HEK293 (cell line): ENCODE measurements around the gene RUNX1.
"Not testable (repeated sequence)": the region's sequence is repeated elsewhere in the genome, so short reads cannot be mapped to it uniquely, and the experiment has no call there.

ENCODE experiments used
- CTCF ChIA-PET: fragments of 350-600 bp; formaldehyde crosslinking; extraction: SDS; loops from one replicate; lab custom pipeline; 2021; ENCODE audit warnings: antibody characterized with exemption; lab: Yijun Ruan, JAX
- POLR2A ChIA-PET: fragments of 300-600 bp; formaldehyde crosslinking; extraction: SDS; loops from one replicate; lab custom pipeline; 2020; ENCODE audit warnings: antibody characterized with exemption, inconsistent platforms; lab: Yijun Ruan, JAX
- H3K27ac ChIP-seq: fragments of 200-500 bp; sonication (Bioruptor generic); 2 replicates; pipeline ENCODE4 v1.5.1; 2014; ENCODE audit warnings: low read depth, low read length, control low read depth, inconsistent platforms; ENCODE audit errors: extremely low read depth
- H3K36me3 ChIP-seq, 2 experiments: fragments of 200-500 bp in 1 of 2; sonication (Bioruptor generic) in 1 of 2; 1 replicate in 1 of 2; 2 replicates in 1 of 2; pipeline ENCODE4 v1.5.1; 2014 to 2017; ENCODE audit warnings: inconsistent platforms in 2 of 2, low read length in 2 of 2; ENCODE audit not compliant: control insufficient read depth in 2 of 2, insufficient read depth in 1 of 2
- H3K4me1 ChIP-seq: fragments of 200-500 bp; sonication (Bioruptor generic); 2 replicates; pipeline ENCODE4 v1.5.1; 2014; ENCODE audit warnings: mild to moderate bottlenecking, low read length, inconsistent platforms; ENCODE audit not compliant: control insufficient read depth, insufficient read depth
- H3K4me3 ChIP-seq: 2 replicates; pipeline ENCODE4 v1.5.1; 2011; ENCODE audit warnings: low read depth, mild to moderate bottlenecking, control low read depth, low read length, moderate library complexity
- H3K9me3 ChIP-seq: fragments of 200-500 bp; sonication (Bioruptor generic); 2 replicates; pipeline ENCODE4 v1.5.1; 2014; ENCODE audit warnings: low read depth, low read length, inconsistent platforms; ENCODE audit not compliant: control insufficient read depth, insufficient read depth
- BCL11B ChIP-seq: fragments of 450-650 bp; formaldehyde crosslinking; IDR thresholded peaks from 2 replicates; pipeline ENCODE4 v1.5.1; 2016; ENCODE audit warnings: low read depth, missing biosample characterization, missing genetic modification characterization
- GLIS2 ChIP-seq: fragments of 450-650 bp; formaldehyde crosslinking; IDR thresholded peaks from 2 replicates; pipeline ENCODE4 v1.5.1; 2016; ENCODE audit warnings: missing biosample characterization, missing genetic modification characterization
- MEIS1 ChIP-seq: sonication (generic); formaldehyde crosslinking; IDR thresholded peaks from 2 replicates; pipeline ENCODE4 v1.8.1; 2022; ENCODE audit warnings: missing genetic modification reagents, mild to moderate bottlenecking, borderline replicate concordance
- SETDB1 ChIP-seq: IDR thresholded peaks from one replicate; pipeline ENCODE4 v1.6.1; 2017; ENCODE audit warnings: mild to moderate bottlenecking, low read length, moderate library complexity, mixed read lengths; ENCODE audit not compliant: insufficient read length
- SP3 ChIP-seq: fragments of 450-650 bp; formaldehyde crosslinking; IDR thresholded peaks from 2 replicates; pipeline ENCODE4 v1.5.1; 2016; ENCODE audit warnings: missing biosample characterization, missing genetic modification characterization
- TCF7L2 ChIP-seq: IDR thresholded peaks from 2 replicates; pipeline ENCODE4 v1.6.1; 2011; ENCODE audit warnings: low read depth, mild to moderate bottlenecking, inconsistent platforms, low read length, moderate library complexity, borderline replicate concordance
- ZNF121 ChIP-seq: fragments of 450-650 bp; formaldehyde crosslinking; IDR thresholded peaks from 2 replicates; pipeline ENCODE4 v1.5.1; 2016; ENCODE audit warnings: missing biosample characterization, missing genetic modification characterization
- ZNF157 ChIP-seq: fragments of 450-650 bp; formaldehyde crosslinking; IDR thresholded peaks from 2 replicates; pipeline ENCODE4 v1.5.1; 2016; ENCODE audit warnings: missing biosample characterization, missing genetic modification characterization
- ZNF16 ChIP-seq: fragments of 450-650 bp; formaldehyde crosslinking; IDR thresholded peaks from 2 replicates; pipeline ENCODE4 v1.5.1; 2016; ENCODE audit warnings: low read depth, missing biosample characterization, missing genetic modification characterization
- ZNF24 ChIP-seq: fragments of 450-650 bp; formaldehyde crosslinking; IDR thresholded peaks from 2 replicates; pipeline ENCODE4 v1.5.1; 2016; ENCODE audit warnings: missing biosample characterization, missing genetic modification characterization
- ZNF335 ChIP-seq: fragments of 450-650 bp; formaldehyde crosslinking; conservative IDR thresholded peaks from 2 replicates; pipeline ENCODE4 v1.5.1; 2016; ENCODE audit warnings: missing biosample characterization, missing genetic modification characterization
- ZNF391 ChIP-seq: fragments of 450-650 bp; formaldehyde crosslinking; IDR thresholded peaks from 2 replicates; pipeline ENCODE4 v1.5.1; 2016; ENCODE audit warnings: low read depth, missing biosample characterization, missing genetic modification characterization, borderline replicate concordance
- ZNF48 ChIP-seq: fragments of 450-650 bp; formaldehyde crosslinking; IDR thresholded peaks from 2 replicates; pipeline ENCODE4 v1.5.1; 2016; ENCODE audit warnings: missing biosample characterization, missing genetic modification characterization
- ZNF571 ChIP-seq: fragments of 450-650 bp; formaldehyde crosslinking; IDR thresholded peaks from 2 replicates; pipeline ENCODE4 v1.5.0; 2017; ENCODE audit warnings: missing biosample characterization, missing genetic modification characterization
- ZNF701 ChIP-seq: fragments of 450-650 bp; formaldehyde crosslinking; IDR thresholded peaks from 2 replicates; pipeline ENCODE4 v1.5.1; 2016; ENCODE audit warnings: missing biosample characterization, missing genetic modification characterization
- ZSCAN30 ChIP-seq: fragments of 450-650 bp; IDR thresholded peaks from 2 replicates; pipeline ENCODE4 v1.5.1; 2018; ENCODE audit warnings: missing biosample characterization, mild to moderate bottlenecking, missing genetic modification characterization, moderate library complexity
- TF ChIP-seq, protein P1 (sequence below): fragments of 450-650 bp; formaldehyde crosslinking; IDR thresholded peaks from 2 replicates; pipeline ENCODE4 v1.5.1; 2017; ENCODE audit warnings: missing biosample characterization, missing genetic modification characterization
- TF ChIP-seq, protein P2 (sequence below): fragments of 450-650 bp; formaldehyde crosslinking; IDR thresholded peaks from 2 replicates; pipeline ENCODE4 v1.5.1; 2016; ENCODE audit warnings: missing biosample characterization, missing genetic modification characterization, low read depth
- TF ChIP-seq, protein P3 (sequence below): fragments of 450-650 bp; formaldehyde crosslinking; IDR thresholded peaks from 2 replicates; pipeline ENCODE4 v1.5.1; 2016; ENCODE audit warnings: missing biosample characterization, missing genetic modification characterization
- TF ChIP-seq, protein P4 (sequence below): fragments of 450-650 bp; formaldehyde crosslinking; IDR thresholded peaks from 2 replicates; pipeline ENCODE4 v1.5.1; 2017; ENCODE audit warnings: missing biosample characterization, missing genetic modification characterization
- TF ChIP-seq, protein P5 (sequence below): fragments of 450-650 bp; formaldehyde crosslinking; IDR thresholded peaks from 2 replicates; pipeline ENCODE4 v1.5.1; 2017; ENCODE audit warnings: missing biosample characterization, missing genetic modification characterization
- TF ChIP-seq, protein P6 (sequence below): fragments of 450-650 bp; formaldehyde crosslinking; IDR thresholded peaks from 2 replicates; pipeline ENCODE4; 2016; ENCODE audit warnings: missing biosample characterization, missing genetic modification characterization
- TF ChIP-seq, protein P7 (sequence below): fragments of 450-650 bp; formaldehyde crosslinking; IDR thresholded peaks from 2 replicates; pipeline ENCODE4 v1.5.1; 2017; ENCODE audit warnings: missing biosample characterization, missing genetic modification characterization

Gene RUNX1

DNA sequence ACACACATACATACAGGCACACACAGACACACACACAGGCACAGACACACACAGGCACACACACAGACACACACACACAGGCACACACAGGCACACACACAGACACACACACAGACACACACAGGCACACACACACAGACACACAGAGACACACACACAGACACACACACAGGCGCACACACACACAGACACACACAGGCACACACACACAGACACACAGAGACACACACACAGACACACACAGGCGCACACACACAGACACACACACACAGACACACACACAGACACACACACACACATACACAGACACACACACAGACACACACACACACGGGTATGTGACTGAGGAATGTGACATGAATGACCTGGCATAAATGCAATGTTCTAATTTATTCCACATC, 55.6 kb downstream of the RUNX1 start:
- CTCF ChIA-PET, H3K9me3 ChIP-seq, H3K27ac ChIP-seq, POLR2A ChIA-PET, H3K36me3 ChIP-seq, H3K4me3 ChIP-seq, H3K4me1 ChIP-seq: not testable (repeated sequence)
- TF ChIP-seq, protein P1, sequence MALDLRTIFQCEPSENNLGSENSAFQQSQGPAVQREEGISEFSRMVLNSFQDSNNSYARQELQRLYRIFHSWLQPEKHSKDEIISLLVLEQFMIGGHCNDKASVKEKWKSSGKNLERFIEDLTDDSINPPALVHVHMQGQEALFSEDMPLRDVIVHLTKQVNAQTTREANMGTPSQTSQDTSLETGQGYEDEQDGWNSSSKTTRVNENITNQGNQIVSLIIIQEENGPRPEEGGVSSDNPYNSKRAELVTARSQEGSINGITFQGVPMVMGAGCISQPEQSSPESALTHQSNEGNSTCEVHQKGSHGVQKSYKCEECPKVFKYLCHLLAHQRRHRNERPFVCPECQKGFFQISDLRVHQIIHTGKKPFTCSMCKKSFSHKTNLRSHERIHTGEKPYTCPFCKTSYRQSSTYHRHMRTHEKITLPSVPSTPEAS (tag by site-specific recombination): peak; percentile 100

DNA sequence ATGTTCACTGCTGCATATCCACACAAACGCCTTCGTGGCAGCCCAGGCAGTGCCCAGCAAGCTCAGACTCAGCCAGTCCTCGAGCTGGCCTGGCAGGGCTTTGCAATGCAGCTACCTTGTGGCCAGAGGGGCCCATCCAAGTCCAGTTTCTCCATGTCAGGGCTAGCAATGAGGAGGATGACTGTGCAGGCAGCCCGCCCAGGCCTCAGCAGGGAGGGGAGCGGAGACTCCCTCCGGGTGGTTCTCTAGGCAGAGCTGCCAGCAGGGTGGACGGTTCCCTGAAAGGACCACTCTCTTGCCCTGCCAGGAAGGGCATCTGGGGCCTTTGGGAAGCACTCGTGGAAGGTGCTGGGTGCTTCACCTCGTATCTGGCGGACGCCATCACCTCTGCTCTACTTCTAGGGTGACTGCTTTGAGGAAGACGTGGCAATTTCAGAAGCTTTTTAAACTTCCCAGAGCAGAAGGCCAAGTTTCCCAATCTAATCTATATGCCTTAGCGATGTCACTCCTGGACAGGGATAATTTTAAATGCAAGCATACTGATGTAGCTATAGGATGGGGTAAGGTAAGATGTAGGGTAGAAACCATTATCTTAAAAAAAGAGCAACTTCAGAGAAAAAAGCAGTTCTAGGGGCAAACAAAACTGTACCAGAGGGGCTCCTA, 56.2 kb downstream of the RUNX1 start:
- no peak overlapping the region for H3K27ac ChIP-seq
- POLR2A ChIA-PET: no interaction called here

DNA sequence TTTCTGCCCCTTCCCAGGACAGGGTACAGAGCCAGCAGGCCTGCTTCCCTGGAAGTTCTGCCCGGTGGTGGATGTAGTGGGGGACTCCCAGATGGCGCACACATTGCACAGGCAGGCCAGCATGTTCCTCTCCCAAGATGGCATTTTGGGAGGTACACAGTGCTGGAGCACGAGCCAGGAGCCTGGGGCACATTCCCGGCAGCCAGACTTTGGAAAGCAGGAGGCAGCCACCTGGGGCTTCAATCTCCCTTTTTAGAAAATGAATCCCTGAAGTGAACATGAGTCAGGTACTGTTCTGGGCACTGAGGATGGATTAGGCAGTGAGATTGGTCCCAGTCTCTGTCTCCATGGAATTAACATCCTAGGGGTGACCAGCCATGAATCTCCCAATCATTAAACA, 56.9 kb downstream of the RUNX1 start:
- TF ChIP-seq, protein P2, sequence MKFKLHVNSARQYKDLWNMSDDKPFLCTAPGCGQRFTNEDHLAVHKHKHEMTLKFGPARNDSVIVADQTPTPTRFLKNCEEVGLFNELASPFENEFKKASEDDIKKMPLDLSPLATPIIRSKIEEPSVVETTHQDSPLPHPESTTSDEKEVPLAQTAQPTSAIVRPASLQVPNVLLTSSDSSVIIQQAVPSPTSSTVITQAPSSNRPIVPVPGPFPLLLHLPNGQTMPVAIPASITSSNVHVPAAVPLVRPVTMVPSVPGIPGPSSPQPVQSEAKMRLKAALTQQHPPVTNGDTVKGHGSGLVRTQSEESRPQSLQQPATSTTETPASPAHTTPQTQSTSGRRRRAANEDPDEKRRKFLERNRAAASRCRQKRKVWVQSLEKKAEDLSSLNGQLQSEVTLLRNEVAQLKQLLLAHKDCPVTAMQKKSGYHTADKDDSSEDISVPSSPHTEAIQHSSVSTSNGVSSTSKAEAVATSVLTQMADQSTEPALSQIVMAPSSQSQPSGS: no peak
- TF ChIP-seq, protein P3, sequence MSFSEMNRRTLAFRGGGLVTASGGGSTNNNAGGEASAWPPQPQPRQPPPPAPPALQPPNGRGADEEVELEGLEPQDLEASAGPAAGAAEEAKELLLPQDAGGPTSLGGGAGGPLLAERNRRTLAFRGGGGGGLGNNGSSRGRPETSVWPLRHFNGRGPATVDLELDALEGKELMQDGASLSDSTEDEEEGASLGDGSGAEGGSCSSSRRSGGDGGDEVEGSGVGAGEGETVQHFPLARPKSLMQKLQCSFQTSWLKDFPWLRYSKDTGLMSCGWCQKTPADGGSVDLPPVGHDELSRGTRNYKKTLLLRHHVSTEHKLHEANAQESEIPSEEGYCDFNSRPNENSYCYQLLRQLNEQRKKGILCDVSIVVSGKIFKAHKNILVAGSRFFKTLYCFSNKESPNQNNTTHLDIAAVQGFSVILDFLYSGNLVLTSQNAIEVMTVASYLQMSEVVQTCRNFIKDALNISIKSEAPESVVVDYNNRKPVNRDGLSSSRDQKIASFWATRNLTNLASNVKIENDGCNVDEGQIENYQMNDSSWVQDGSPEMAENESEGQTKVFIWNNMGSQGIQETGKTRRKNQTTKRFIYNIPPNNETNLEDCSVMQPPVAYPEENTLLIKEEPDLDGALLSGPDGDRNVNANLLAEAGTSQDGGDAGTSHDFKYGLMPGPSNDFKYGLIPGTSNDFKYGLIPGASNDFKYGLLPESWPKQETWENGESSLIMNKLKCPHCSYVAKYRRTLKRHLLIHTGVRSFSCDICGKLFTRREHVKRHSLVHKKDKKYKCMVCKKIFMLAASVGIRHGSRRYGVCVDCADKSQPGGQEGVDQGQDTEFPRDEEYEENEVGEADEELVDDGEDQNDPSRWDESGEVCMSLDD: no peak
- TF ChIP-seq, protein P4, sequence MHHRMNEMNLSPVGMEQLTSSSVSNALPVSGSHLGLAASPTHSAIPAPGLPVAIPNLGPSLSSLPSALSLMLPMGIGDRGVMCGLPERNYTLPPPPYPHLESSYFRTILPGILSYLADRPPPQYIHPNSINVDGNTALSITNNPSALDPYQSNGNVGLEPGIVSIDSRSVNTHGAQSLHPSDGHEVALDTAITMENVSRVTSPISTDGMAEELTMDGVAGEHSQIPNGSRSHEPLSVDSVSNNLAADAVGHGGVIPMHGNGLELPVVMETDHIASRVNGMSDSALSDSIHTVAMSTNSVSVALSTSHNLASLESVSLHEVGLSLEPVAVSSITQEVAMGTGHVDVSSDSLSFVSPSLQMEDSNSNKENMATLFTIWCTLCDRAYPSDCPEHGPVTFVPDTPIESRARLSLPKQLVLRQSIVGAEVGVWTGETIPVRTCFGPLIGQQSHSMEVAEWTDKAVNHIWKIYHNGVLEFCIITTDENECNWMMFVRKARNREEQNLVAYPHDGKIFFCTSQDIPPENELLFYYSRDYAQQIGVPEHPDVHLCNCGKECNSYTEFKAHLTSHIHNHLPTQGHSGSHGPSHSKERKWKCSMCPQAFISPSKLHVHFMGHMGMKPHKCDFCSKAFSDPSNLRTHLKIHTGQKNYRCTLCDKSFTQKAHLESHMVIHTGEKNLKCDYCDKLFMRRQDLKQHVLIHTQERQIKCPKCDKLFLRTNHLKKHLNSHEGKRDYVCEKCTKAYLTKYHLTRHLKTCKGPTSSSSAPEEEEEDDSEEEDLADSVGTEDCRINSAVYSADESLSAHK (tag by site-specific recombination): no peak
- no peak for TF ChIP-seq ZNF48
- TF ChIP-seq ZNF157: no peak
- TF ChIP-seq, protein P5, sequence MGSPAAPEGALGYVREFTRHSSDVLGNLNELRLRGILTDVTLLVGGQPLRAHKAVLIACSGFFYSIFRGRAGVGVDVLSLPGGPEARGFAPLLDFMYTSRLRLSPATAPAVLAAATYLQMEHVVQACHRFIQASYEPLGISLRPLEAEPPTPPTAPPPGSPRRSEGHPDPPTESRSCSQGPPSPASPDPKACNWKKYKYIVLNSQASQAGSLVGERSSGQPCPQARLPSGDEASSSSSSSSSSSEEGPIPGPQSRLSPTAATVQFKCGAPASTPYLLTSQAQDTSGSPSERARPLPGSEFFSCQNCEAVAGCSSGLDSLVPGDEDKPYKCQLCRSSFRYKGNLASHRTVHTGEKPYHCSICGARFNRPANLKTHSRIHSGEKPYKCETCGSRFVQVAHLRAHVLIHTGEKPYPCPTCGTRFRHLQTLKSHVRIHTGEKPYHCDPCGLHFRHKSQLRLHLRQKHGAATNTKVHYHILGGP: no peak
- no peak for TF ChIP-seq TCF7L2
- no peak for TF ChIP-seq ZNF24 (tag by site-specific recombination)
- TF ChIP-seq ZNF335 (tag by site-specific recombination): no peak
- no peak for TF ChIP-seq MEIS1
- TF ChIP-seq, all 188 proteins: peak for 0
- Histone ChIP-seq H3K4me3 (no peak overlapping the region), H3K9me3 (no peaks in the 10 kb centered on the region), H3K27ac (no peak overlapping the region), H3K4me1 (no peaks in the 10 kb centered on the region), H3K36me3 (no peaks in the 10 kb centered on the region)
- POLR2A ChIA-PET: no interaction called here
- CTCF ChIA-PET: no interaction called here

More for the DNA sequence above, 56.2 kb downstream of the RUNX1 start:
- CTCF ChIA-PET: no interaction called here
- Histone ChIP-seq H3K9me3 (no peaks in the 10 kb centered on the region), H3K4me3 (no peak overlapping the region), H3K4me1 (no peaks in the 10 kb centered on the region), H3K36me3 (no peaks in the 10 kb centered on the region)
- TF ChIP-seq ZSCAN30 (tag by site-specific recombination): no peak
- no peak for TF ChIP-seq ZNF16 (tag by site-specific recombination)
- TF ChIP-seq ZNF391: no peak
- TF ChIP-seq GLIS2 (tag by site-specific recombination): no peak
- no peak for TF ChIP-seq SP3 (tag by site-specific recombination)
- TF ChIP-seq, protein P6, sequence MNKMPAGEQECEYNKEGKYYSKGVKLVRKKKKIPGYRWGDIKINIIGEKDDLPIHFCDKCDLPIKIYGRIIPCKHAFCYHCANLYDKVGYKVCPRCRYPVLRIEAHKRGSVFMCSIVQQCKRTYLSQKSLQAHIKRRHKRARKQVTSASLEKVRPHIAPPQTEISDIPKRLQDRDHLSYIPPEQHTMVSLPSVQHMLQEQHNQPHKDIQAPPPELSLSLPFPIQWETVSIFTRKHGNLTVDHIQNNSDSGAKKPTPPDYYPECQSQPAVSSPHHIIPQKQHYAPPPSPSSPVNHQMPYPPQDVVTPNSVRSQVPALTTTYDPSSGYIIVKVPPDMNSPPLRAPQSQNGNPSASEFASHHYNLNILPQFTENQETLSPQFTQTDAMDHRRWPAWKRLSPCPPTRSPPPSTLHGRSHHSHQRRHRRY (tag by site-specific recombination): no peak
- TF ChIP-seq BCL11B: no peak
- TF ChIP-seq, protein P7, sequence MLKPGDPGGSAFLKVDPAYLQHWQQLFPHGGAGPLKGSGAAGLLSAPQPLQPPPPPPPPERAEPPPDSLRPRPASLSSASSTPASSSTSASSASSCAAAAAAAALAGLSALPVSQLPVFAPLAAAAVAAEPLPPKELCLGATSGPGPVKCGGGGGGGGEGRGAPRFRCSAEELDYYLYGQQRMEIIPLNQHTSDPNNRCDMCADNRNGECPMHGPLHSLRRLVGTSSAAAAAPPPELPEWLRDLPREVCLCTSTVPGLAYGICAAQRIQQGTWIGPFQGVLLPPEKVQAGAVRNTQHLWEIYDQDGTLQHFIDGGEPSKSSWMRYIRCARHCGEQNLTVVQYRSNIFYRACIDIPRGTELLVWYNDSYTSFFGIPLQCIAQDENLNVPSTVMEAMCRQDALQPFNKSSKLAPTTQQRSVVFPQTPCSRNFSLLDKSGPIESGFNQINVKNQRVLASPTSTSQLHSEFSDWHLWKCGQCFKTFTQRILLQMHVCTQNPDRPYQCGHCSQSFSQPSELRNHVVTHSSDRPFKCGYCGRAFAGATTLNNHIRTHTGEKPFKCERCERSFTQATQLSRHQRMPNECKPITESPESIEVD (tag by site-specific recombination): no peak
- TF ChIP-seq ZNF571 (tag by site-specific recombination): no peak
- no peak for TF ChIP-seq ZNF701 (tag by site-specific recombination)
- no peak for TF ChIP-seq SETDB1
- no peak for TF ChIP-seq ZNF121 (tag by site-specific recombination)
